Measurements from ENCODE around the gene HIVEP1.

HIVEP1 gene

GRCh38 chr6:12012038-12012557 is at the start of gene HIVEP1:
HIVEP1 (plus strand) TSS chr6:12012312; CDS start chr6:12015629, 3,317 bp downstream.
- DNase-seq (ENCODE audit: low read depth) = no peak

GRCh38 chr6:11963756-11964500 is 48.2 kb upstream of the HIVEP1 start:
- no peak for DNase-seq (ENCODE audit: low read depth)

GRCh38 chr6:11964729-11965335 is 47.3 kb upstream of the HIVEP1 start:
- DNase-seq (ENCODE audit: low read depth) = no peak

- DNase-seq (ENCODE audit: low read depth) = no peak
Measured at GRCh38 chr6:11965499-11965898, 46.6 kb upstream of the HIVEP1 start.

- DNase-seq (ENCODE audit: low read depth) = no peak
Measured at GRCh38 chr6:11968241-11968806, 43.8 kb upstream of the HIVEP1 start.

GRCh38 chr6:11969092-11969491 is 43.0 kb upstream of the HIVEP1 start:
- peak; percentile 63 for DNase-seq (ENCODE audit: low read depth)

- DNase-seq (ENCODE audit: low read depth) = no peak
Measured at GRCh38 chr6:11970114-11970513, 42.0 kb upstream of the HIVEP1 start.

GRCh38 chr6:11971154-11971553 is 41.0 kb upstream of the HIVEP1 start:
- DNase-seq (ENCODE audit: low read depth) = peak; percentile 77

- no peak for DNase-seq (ENCODE audit: low read depth)
Measured at GRCh38 chr6:11972270-11972669, 39.8 kb upstream of the HIVEP1 start.

- no peak for DNase-seq (ENCODE audit: low read depth)
Measured at GRCh38 chr6:11972806-11973205, 39.3 kb upstream of the HIVEP1 start.

- no peak for DNase-seq (ENCODE audit: low read depth)
Measured at GRCh38 chr6:11973238-11973637, 38.9 kb upstream of the HIVEP1 start.

- DNase-seq (ENCODE audit: low read depth) = no peak
Measured at GRCh38 chr6:11974089-11974488, 38.0 kb upstream of the HIVEP1 start.

GRCh38 chr6:11975353-11975977 is 36.6 kb upstream of the HIVEP1 start:
- DNase-seq (ENCODE audit: low read depth) = no peak

GRCh38 chr6:11976489-11976888 is 35.6 kb upstream of the HIVEP1 start:
- no peak for DNase-seq (ENCODE audit: low read depth)

- DNase-seq (ENCODE audit: low read depth) = no peak
Measured at GRCh38 chr6:11977193-11977592, 34.9 kb upstream of the HIVEP1 start.

GRCh38 chr6:11977738-11978137 is 34.4 kb upstream of the HIVEP1 start:
- DNase-seq (ENCODE audit: low read depth) = no peak

GRCh38 chr6:11978169-11978987 is 33.7 kb upstream of the HIVEP1 start:
- DNase-seq (ENCODE audit: low read depth) = no peak

- no peak for DNase-seq (ENCODE audit: low read depth)
Measured at GRCh38 chr6:11979866-11980265, 32.2 kb upstream of the HIVEP1 start.

- DNase-seq (ENCODE audit: low read depth) = no peak
Measured at GRCh38 chr6:11983306-11983705, 28.8 kb upstream of the HIVEP1 start.

- DNase-seq (ENCODE audit: low read depth) = no peak
Measured at GRCh38 chr6:11987386-11987785, 24.7 kb upstream of the HIVEP1 start.

- DNase-seq (ENCODE audit: low read depth) = no peak
Measured at GRCh38 chr6:11989386-11989785, 22.7 kb upstream of the HIVEP1 start.

GRCh38 chr6:11992086-11992485 is 20.0 kb upstream of the HIVEP1 start:
- no peak for DNase-seq (ENCODE audit: low read depth)

Measured in stromal cell of bone marrow (primary cell).